ENCODE data around the gene ABCA9.

- TF ChIP-seq, protein P1, sequence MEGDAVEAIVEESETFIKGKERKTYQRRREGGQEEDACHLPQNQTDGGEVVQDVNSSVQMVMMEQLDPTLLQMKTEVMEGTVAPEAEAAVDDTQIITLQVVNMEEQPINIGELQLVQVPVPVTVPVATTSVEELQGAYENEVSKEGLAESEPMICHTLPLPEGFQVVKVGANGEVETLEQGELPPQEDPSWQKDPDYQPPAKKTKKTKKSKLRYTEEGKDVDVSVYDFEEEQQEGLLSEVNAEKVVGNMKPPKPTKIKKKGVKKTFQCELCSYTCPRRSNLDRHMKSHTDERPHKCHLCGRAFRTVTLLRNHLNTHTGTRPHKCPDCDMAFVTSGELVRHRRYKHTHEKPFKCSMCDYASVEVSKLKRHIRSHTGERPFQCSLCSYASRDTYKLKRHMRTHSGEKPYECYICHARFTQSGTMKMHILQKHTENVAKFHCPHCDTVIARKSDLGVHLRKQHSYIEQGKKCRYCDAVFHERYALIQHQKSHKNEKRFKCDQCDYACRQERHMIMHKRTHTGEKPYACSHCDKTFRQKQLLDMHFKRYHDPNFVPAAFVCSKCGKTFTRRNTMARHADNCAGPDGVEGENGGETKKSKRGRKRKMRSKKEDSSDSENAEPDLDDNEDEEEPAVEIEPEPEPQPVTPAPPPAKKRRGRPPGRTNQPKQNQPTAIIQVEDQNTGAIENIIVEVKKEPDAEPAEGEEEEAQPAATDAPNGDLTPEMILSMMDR (conservative IDR thresholded peaks at IDR 0.05; ENCODE audit: low read depth, low read length) = peak; percentile 62
- no peak for TF ChIP-seq EZH2 (IDR thresholded peaks at IDR 0.05; ENCODE audit: low read length, unreplicated experiment)
- TF ChIP-seq EZH2phosphoT487 (IDR thresholded peaks at IDR 0.05; ENCODE audit: borderline replicate concordance, low read length) = no peak
Observed at GRCh38 chr17:69084911-69085310, 24.2 kb upstream of the ABCA9 start.

Measured in PC-3 (cell line).